Activated T-cell treated with anti-CD3 and anti-CD28 coated beads, Interleukin-2, amount 50 U/mL, for 24 hours (primary cell): ENCODE results near the gene EPHA3.

Experiments
- DNase-seq: peaks from one replicate; pipeline ENCODE4 v3.0.0-alpha.2; 2020
- H3K27ac Mint-ChIP-seq: 2 replicates; pipeline ENCODE4 v1.8.0; 2020; ENCODE audit warnings: mild to moderate bottlenecking, mixed read lengths
- H3K27me3 Mint-ChIP-seq: 2 replicates; pipeline ENCODE4 v1.8.0; 2020; ENCODE audit warnings: mixed read lengths
- H3K36me3 Mint-ChIP-seq: 2 replicates; pipeline ENCODE4 v1.8.0; 2020; ENCODE audit warnings: low read depth, mixed read lengths
- H3K4me1 Mint-ChIP-seq: 2 replicates; pipeline ENCODE4 v1.8.0; 2020; ENCODE audit warnings: low read depth, mixed read lengths
- H3K4me3 Mint-ChIP-seq: 2 replicates; pipeline ENCODE4 v1.8.0; 2020; ENCODE audit warnings: mild to moderate bottlenecking, moderate library complexity, mixed read lengths
- H3K9me3 Mint-ChIP-seq: 2 replicates; pipeline ENCODE4 v1.8.0; 2020; ENCODE audit warnings: mixed read lengths

Gene EPHA3

DNA sequence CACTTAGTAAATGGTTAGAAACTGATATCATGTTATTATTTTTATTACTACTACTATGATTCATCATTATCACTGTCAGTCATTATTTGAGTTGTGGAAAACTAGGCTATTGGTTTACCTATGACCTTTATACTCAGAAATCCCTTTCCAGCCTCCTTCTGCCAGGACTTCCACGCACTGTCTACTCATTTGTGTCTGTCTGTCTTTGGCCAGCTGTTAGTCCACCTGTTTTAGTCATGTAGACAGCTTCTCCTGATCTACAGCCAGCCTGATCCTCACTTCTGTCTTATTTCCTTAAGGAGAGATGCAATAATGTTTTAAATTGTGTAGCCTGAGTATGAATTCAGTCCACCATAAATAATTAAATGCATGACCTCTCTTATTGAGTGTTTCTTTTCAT is 162.8 kb downstream of the EPHA3 start:
- Mint-ChIP-seq H3K27ac (no peak overlapping the region), H3K9me3 (peaks cover 3% of the 10 kb centered on the region), H3K36me3 (no peaks in the 10 kb centered on the region), H3K4me1 (no peaks in the 10 kb centered on the region), H3K4me3 (no peak overlapping the region), H3K27me3 (no peaks in the 10 kb centered on the region)
- no peak for DNase-seq

DNA sequence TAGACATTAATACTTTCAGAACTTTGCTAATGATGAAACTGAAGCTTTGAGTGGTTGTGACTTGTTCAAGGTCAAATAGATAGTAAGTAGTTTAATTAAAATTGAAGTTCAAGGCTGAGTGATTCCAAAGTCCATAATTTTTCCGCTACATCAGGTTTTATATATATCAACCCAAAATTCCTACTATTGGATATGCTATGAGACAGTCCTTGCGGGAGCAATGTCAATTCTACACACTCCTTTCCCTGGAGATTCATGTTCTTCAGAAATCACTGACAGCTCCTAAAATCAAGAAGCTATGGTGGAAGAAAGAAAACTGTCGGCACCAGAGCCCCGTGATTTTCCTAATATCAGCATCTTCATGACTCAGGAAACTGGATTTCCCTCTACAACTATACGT is 167.6 kb downstream of the EPHA3 start:
- no peak overlapping the region for H3K27ac Mint-ChIP-seq
- H3K9me3 Mint-ChIP-seq: peaks cover 6% of the 10 kb centered on the region
- no peak overlapping the region for H3K4me3 Mint-ChIP-seq
- no peaks in the 10 kb centered on the region for H3K4me1 Mint-ChIP-seq
- DNase-seq: no peak
- H3K36me3 Mint-ChIP-seq: no peaks in the 10 kb centered on the region
- H3K27me3 Mint-ChIP-seq: no peaks in the 10 kb centered on the region

DNA sequence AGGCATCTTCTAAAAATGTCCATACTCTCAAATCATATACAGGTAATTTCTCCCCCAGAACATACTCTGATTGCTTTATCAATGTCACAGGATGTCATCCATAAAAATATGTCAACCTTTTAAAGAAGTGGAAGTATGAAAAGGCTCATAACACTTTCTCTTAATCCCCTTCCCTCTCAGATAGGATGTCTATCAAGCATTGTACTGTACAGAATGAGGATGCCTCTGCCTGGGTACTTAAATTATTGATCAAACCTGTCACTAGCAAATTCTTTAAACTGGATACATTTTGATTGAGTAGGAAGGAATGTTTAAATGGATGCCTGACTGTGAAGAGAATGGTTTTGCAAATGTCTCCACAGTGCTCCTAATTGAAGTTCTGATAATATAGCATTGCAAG is 168.7 kb downstream of the EPHA3 start:
- no peak for DNase-seq
- Mint-ChIP-seq H3K27ac (no peak overlapping the region), H3K9me3 (peaks cover 2% of the 10 kb centered on the region), H3K4me1 (no peaks in the 10 kb centered on the region), H3K27me3 (no peaks in the 10 kb centered on the region), H3K4me3 (no peak overlapping the region), H3K36me3 (no peaks in the 10 kb centered on the region)

DNA sequence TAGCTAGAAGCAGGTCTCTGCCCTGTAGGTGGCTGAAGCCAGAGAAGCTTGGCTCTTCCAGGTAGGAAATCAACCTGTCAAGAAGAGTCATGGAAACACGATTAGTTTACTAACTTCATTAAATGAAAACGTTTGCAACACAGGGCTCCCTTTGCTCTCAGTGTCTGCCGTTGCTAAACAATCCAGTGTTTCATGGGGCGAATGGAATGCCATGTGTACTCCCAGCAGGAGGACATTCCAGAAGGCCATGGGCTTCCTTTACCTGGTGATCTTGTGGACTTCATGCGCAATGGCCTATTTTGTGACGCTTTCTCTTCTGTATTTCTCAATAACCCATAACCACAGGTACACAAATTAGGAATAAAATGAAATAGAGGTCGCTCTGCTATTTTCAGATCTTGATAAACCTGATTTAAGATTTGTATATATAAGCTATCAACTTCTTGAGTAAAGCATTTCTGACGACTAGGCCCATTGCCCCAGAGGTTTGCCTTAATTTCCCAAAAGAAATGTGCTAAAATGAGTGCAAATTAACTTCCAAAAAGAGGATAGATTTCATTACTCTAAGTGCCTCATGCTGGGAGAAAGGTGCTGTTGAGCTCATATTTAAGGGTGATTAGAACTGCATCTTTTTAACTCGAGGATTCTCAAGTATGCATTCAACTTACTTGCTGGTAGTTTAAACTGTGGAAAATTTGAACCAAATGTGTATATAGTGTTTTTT is 171.0 kb downstream of the EPHA3 start:
- no peak for DNase-seq
- H3K9me3 Mint-ChIP-seq: peaks cover 2% of the 10 kb centered on the region
- no peak overlapping the region for H3K27ac Mint-ChIP-seq
- no peaks in the 10 kb centered on the region for H3K4me1 Mint-ChIP-seq
- no peaks in the 10 kb centered on the region for H3K36me3 Mint-ChIP-seq
- H3K27me3 Mint-ChIP-seq: no peaks in the 10 kb centered on the region
- no peak overlapping the region for H3K4me3 Mint-ChIP-seq

DNA sequence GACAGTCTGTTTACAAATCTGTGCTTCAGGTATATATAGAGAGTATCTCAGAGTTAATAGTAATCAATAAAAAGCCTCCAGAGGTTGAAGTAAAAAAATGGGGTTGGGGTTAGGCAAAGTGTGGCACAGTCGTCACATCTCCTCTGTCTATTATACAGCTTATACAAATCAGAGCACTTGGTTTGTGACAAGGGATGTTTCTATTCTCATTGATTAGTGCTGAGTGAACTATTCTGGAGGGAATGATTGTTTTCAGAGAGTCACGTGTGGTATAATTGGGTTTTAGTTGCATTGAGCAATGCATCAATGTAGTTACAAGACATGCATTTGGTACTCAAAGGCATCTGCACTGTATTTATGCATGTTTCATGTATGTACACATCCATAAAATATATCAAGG is 172.9 kb downstream of the EPHA3 start:
- peaks cover 5% of the 10 kb centered on the region for H3K9me3 Mint-ChIP-seq
- DNase-seq: no peak
- H3K27ac Mint-ChIP-seq: no peak overlapping the region
- H3K4me1 Mint-ChIP-seq: no peaks in the 10 kb centered on the region
- no peak overlapping the region for H3K4me3 Mint-ChIP-seq
- H3K36me3 Mint-ChIP-seq: no peaks in the 10 kb centered on the region
- H3K27me3 Mint-ChIP-seq: no peaks in the 10 kb centered on the region

DNA sequence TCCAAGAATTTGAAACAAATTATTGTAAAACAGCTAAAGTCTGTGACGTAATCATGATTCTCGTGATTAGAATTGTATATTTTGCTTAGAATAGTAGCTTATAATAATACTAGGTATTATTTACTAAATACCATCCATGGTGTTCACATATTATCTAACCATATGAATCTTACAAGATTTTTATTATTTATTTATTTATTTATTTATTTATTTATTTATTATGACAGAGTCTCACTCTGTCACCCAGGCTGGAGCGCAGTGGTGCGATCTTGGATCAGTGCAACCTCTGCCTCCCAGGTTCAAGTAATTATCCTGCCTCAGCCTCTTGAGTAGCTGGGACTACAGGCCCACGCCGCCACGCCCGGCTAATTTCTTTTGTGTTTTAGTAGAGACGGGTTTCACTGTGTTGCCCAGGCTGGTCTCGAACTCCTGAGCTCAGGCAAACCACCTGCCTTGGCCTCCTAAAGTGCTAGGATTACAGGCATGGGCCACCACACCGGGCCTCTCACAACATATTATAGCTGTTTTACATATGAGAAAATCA is 173.5 kb downstream of the EPHA3 start:
- H3K27ac Mint-ChIP-seq: no peak overlapping the region
- H3K36me3 Mint-ChIP-seq: no peaks in the 10 kb centered on the region
- H3K4me1 Mint-ChIP-seq: no peaks in the 10 kb centered on the region
- H3K27me3 Mint-ChIP-seq: no peaks in the 10 kb centered on the region
- peaks cover 5% of the 10 kb centered on the region for H3K9me3 Mint-ChIP-seq
- no peak for DNase-seq
- H3K4me3 Mint-ChIP-seq: no peak overlapping the region

DNA sequence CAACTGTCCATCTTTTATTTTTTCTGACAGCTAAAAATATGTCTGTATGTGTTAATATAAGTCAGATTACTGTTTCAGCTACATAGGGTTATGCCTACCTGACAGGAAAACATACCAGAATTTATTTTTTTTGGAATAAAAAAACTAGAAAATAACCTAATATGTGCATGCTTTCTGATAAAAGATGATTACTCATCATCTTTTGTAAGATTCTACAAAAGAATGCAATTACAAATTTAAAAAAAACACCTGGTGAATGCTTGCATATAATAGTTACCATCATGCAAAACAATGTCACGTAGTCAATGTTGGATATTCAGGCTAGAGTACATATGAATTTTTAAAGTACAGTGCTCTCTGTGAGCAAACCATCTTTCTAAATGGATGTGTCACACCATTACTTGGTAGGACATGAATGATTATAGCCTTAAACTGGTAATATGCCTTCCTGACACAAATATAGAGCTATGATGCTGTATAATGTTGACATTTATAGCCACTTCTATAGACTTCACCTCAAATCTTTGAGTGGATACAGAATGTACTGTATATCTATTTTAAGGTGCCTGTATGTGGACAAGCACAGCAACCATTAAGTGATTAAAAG is 180.6 kb downstream of the EPHA3 start:
- no peaks in the 10 kb centered on the region for H3K4me1 Mint-ChIP-seq
- H3K9me3 Mint-ChIP-seq: peaks cover 9% of the 10 kb centered on the region
- H3K27me3 Mint-ChIP-seq: no peaks in the 10 kb centered on the region
- no peak overlapping the region for H3K4me3 Mint-ChIP-seq
- H3K27ac Mint-ChIP-seq: no peak overlapping the region
- DNase-seq: no peak
- H3K36me3 Mint-ChIP-seq: no peaks in the 10 kb centered on the region

DNA sequence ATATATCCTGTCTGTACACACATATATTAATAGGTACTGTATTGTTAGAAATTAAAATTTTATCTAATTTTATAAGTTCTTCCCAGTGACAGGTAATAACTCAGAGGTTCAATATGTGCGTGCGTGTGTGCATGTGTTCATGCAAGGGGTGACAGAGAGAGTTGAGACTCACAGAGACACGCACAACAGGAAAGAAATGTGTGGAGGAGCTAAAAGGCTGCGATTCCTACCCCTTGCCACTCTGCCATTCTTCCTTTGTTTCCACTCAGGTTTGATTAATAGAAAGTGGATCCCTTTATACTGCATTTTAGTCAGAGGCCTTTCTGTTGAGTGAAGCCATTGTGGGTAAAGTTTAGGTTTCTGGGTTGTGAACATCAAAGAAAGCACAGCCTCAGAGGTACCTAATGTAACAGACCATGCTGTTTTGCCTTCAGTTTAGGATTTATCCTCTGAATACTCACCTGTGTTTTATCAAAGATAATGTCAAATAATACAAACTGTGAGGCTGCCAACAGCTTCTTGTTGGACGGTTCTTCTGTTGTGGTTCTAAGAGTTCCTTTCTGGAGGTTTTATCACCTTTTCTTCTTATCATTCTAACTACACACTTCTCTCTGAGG is 182.3 kb downstream of the EPHA3 start:
- H3K27me3 Mint-ChIP-seq: no peaks in the 10 kb centered on the region
- no peak for DNase-seq

DNA sequence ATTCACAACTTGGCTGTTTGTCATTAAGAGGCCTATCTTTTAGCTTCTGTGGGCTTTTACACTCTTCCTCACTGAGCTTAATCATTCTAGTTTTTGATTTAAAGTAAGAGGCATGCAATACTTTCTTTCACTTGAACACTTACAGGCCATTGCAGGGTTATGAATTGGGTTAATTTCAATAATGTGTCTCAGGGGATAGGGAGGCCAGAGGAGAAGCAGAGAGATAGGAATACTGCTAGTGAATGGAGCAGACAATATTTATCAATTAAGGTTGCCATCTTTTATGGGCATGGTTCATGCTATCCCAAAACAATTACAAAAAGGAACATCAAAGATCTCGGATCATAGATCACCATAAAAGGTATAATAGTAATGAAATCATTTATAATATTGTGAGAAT is 189.8 kb downstream of the EPHA3 start:
- H3K4me3 Mint-ChIP-seq: no peak overlapping the region
- H3K36me3 Mint-ChIP-seq: no peaks in the 10 kb centered on the region
- no peak for DNase-seq
- no peaks in the 10 kb centered on the region for H3K4me1 Mint-ChIP-seq
- H3K27ac Mint-ChIP-seq: no peak overlapping the region
- H3K9me3 Mint-ChIP-seq: peaks cover 15% of the 10 kb centered on the region
- H3K27me3 Mint-ChIP-seq: no peaks in the 10 kb centered on the region

More for the DNA sequence above, 182.3 kb downstream of the EPHA3 start:
- Mint-ChIP-seq H3K4me1 (no peaks in the 10 kb centered on the region), H3K9me3 (peaks cover 10% of the 10 kb centered on the region), H3K36me3 (no peaks in the 10 kb centered on the region), H3K27ac (no peak overlapping the region), H3K4me3 (no peak overlapping the region)

DNA sequence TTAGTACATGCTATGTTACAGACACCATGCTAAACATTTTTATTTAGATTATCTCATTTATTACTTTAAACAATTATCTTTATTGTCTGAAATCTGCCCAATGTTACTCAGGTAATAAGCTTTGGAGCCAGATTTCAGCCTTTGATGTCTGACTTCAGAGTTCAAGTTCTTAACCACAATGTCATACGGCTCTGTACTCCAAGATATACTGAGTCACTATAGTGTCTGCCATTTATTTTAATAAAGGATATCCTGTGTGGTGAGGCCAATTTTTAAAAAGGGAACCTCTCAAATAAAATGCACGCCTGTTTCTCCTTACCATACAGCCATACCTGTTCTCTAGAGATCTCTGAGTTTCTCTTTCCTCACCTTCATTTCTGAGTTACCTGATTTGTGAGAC is 193.1 kb downstream of the EPHA3 start:
- Mint-ChIP-seq H3K4me3 (no peak overlapping the region), H3K27me3 (no peaks in the 10 kb centered on the region), H3K9me3 (peaks cover 13% of the 10 kb centered on the region), H3K36me3 (no peaks in the 10 kb centered on the region), H3K27ac (no peak overlapping the region), H3K4me1 (no peaks in the 10 kb centered on the region)
- DNase-seq: no peak

DNA sequence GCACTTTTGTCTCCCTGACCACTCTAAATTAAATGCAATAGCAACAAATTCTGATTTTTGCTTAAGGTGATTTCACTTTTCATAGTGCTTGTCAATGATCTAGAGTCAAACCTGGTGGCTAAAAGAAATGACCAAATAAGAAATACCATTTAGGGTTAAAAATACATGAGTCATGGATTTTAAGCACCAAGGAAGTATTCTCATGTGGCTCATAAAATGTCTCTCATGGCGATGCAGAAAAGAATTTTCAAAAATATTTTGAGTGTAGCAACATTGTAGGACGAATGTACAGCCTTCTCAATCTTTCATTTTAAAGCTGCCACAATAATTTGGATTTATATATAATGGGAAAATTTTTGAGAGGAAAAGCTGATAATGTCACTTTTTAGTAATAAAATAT is 193.6 kb downstream of the EPHA3 start:
- no peaks in the 10 kb centered on the region for H3K27me3 Mint-ChIP-seq
- DNase-seq: no peak
- H3K27ac Mint-ChIP-seq: no peak overlapping the region
- H3K4me3 Mint-ChIP-seq: no peak overlapping the region
- H3K4me1 Mint-ChIP-seq: no peaks in the 10 kb centered on the region
- no peaks in the 10 kb centered on the region for H3K36me3 Mint-ChIP-seq
- peaks cover 17% of the 10 kb centered on the region for H3K9me3 Mint-ChIP-seq

DNA sequence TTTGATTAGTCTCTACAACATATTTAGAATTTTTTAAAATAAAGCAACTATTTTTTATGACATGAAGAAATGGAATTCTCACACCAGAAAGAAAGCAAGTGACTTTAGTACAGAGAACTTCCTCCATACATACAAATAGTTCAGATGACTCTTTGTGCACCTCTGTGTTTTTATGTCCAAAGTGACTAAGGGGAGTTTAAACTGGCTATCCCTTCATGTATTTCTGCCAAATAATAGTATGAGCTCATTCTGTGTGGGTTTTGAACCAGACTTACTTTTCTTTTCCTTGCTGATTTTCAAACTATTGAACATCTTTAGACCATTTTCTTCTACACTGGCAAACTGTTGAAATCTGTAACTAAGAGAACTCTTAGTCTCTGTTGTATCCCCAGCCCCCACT is 196.3 kb downstream of the EPHA3 start:
- H3K4me1 Mint-ChIP-seq: no peaks in the 10 kb centered on the region

DNA sequence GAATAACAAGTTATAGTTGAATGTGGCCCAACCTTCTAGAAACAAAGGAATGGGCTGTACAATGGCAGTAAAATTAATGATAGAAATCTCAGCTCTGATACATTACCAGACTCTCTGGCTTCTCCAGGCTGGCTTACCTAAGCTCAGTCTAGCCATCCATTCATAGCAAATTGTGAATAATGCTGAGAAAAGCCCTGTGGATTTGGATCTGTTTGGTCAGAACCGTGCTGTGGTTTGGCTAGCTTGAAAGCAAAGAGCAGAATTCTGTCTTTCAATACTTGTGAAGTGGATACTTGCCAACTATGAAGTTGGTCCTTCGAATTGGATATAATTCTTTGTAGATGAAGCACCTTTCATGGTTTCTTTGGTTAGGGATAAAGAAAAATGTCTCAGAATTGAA is 199.1 kb downstream of the EPHA3 start:
- peaks cover 17% of the 10 kb centered on the region for H3K9me3 Mint-ChIP-seq
- no peak overlapping the region for H3K4me3 Mint-ChIP-seq
- H3K27ac Mint-ChIP-seq: no peak overlapping the region
- DNase-seq: no peak
- H3K36me3 Mint-ChIP-seq: no peaks in the 10 kb centered on the region
- no peaks in the 10 kb centered on the region for H3K27me3 Mint-ChIP-seq
- H3K4me1 Mint-ChIP-seq: no peaks in the 10 kb centered on the region

More for the DNA sequence above, 196.3 kb downstream of the EPHA3 start:
- Mint-ChIP-seq H3K36me3 (no peaks in the 10 kb centered on the region), H3K9me3 (peaks cover 10% of the 10 kb centered on the region), H3K4me3 (no peak overlapping the region), H3K27me3 (no peaks in the 10 kb centered on the region), H3K27ac (no peak overlapping the region)
- no peak for DNase-seq

DNA sequence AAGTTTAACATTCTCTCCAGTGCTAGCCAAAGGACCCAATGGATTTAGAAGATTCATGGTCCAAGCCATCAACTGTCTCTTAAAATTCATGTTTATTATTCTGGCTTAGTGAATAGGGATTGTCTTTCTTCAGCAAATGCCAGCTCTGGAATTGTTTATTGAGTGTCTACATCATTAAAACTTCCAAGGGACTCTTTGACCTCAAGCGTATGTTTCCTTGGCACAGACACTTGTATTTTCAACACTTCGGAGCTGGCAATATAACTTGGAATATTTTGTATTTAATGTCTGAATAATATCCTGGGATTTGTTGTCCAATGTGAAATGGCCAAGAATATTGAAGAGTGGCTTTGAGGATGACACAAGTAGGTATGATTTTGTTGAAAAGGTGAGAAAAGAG is 204.2 kb downstream of the EPHA3 start:
- Mint-ChIP-seq H3K27ac (no peak overlapping the region), H3K4me1 (no peaks in the 10 kb centered on the region), H3K4me3 (no peak overlapping the region), H3K9me3 (peaks cover 13% of the 10 kb centered on the region), H3K27me3 (no peaks in the 10 kb centered on the region), H3K36me3 (no peaks in the 10 kb centered on the region)
- no peak for DNase-seq

DNA sequence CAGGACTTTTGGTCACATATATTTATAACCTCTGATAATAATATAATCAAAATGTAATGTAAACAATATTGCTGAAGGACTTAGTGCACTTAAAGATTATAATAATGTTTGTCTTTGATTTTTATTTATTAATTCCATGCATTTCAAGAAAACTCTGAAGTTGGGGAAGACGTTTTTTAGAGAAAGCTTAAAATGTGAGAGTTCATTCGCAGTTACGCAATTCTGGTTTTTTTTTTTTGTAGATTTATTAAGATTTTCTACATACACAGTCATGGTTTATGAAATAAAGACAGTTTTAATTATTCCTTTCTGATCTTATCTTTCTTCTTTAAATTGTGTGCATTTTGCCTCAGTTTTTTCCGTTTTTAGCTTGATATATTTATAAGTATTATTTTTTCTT is 204.7 kb downstream of the EPHA3 start:
- Mint-ChIP-seq H3K27ac (no peak overlapping the region), H3K9me3 (peaks cover 13% of the 10 kb centered on the region), H3K4me3 (no peak overlapping the region), H3K36me3 (no peaks in the 10 kb centered on the region), H3K4me1 (no peaks in the 10 kb centered on the region), H3K27me3 (no peaks in the 10 kb centered on the region)
- no peak for DNase-seq
